NCI-H69 (cell line): ENCODE results near the gene CHIC2.
A peak's percentile ranks its signal among the peaks of the same experiment; 100 is the strongest.
"Not testable (repeated sequence)": the region's sequence is repeated elsewhere in the genome, so short reads cannot be mapped to it uniquely, and the experiment has no call there.

Source experiments
- DNase-seq: peaks from one replicate; lab custom pipeline; 2025; lab: John Stamatoyannopoulos, UW

The CHIC2 gene

DNA sequence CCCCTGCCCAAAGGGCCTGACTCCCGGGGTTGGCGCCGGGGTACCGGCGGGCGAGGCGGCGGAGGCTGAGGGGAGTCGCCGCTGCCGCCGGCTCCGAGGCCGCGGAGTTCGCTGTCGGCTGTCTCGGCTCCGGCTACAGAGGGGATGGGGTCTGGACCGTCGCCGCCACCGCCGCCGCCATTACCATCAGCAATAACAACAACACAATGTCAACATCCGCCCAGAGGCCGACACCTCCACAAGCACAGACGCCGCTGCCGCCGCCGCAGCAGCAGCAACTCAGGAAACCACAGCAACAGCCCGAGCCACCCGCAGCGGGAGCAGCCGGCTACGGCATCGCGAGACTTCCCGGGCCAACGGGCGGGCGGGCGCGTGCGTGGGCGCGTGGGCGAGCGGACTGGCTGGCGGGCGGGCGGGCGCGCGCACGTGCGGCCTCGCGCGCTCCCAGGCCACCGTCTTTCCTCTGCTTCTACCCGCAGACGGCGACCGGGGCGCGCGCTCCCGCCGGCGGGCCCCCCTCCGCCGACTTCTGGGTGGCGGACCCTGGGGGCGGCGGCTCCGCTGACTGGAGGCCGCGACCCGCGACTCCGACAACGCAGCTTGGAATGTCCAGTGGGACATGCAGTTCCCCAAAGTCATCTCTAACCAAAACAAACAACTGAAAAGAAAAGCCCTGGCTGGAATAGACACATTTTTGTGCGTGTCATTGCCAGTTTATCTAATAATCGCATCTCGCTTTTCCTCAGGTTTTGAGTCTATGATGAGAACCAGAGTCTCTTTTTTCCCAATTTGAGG lies at the start of gene CHIC2:
Gene CHIC2, minus strand, starts transcription at position 289 of the 795 bp plus-strand sequence. CDS start 305 bp downstream, outside the sequence.
- peak; percentile 93 for DNase-seq

DNA sequence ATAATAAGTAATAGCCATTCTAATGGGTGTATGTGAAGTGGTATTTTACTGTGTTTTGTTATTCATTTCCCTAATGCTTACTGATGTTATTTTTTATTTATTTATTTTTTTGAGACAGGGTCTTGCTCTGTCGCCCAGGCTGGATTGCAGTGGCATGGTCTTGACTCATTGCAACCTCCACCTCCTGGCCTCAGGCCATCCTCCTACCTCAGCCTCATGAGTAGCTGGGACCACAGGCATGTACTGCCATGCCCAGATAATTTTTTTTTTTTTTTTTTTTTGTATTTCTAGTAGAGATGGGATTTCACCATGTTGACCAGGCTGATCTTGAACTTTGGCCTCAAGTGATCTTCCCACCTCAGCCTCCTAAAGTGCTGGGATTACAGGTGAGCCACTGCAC lies 48.8 kb upstream of the CHIC2 start:
- not testable (repeated sequence) for DNase-seq

DNA sequence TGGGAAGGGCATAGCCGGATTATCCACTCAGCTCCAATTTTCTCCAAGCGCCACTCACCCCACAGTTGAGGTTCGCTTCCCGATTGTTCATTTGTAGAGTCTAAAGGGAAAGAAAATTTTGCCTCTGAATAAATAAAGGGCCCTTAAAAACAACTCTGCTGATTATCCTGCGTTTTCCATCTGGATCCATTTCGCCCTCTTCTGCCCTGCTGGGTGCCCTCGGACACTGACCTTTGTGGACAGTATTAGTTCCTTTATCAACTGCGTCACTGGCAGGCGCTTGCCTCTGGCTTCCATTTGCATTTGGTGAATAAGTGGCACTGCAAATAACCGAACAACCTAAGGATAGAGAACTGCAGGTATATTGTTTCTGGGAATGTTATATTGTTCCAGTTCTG lies 45.6 kb upstream of the CHIC2 start:
- no peak for DNase-seq

DNA sequence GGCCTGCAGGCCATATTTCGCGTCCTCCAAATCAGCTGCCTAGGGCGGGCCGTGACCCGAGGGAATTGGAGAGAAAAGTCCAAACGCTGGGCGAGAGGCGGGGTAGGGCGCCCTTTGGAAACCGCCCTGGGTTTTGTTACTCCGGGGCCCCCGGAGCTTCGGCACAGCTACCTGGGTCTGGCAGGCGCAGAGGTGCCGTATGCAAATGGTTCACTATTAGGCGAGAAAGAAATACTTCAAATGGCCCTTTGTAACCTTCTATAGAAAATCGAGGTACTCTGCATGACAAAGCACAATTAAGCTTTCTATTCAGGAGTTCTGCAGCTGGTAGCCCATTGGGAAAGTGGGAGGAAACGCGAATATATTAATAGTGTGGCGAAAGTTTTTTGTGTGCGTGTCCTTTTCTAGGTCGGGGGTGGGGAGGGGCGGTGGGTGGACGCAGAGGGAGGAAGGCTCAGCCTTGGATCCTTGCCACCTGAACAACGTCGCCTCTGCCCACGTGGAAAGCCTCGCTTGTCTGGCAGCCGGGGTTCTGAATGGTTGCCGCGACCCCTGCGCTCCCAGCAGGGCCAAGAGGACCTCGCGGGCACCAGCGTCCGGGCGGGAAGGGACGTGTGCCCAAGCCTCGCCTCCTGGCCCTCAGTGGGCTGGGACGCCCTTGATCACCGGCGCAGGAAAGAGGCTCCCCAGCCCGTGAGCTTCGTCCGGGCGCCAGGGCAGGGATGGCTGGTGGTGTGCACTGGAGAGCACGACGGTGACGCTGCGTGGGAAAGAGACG lies 45.0 kb upstream of the CHIC2 start:
- DNase-seq = no peak

DNA sequence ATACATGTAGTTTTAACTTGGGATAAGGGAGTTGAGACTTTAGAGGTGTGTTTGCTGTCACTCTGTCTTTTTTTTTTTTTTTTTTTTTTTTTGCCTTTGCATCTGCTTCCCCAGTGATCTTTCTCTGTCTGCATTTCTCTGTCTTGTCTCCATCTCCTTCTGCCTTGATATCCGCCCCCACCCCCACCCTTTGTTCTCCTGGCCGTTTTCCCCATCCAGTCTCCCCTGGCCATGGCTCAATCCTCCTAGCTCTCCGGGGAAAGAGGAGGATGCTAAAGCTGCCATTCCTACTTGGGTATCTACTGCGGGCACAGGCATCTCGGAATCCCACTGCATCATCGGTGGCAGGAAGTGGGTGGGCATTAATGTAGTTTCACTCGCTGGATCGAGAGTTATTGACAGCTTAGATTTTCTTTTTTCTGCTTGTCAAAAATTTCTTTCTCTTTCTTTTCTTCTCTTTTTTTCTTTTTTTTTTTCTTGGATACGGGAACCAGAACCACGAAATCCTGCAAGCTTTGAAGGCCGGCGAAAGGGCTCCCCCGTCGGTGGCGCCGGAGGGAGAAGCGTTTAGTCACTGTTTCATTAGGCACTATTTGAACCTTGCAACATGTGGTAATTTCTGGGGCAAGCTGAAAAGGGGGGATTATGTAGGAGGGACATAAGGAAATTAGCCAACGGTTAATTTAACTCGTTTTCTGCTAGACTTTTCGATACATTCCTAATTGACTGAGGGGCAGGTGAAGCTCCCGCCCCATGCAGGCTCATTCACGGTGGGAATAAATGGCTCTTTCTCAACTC lies 43.7 kb upstream of the CHIC2 start:
- peak; percentile 4 for DNase-seq

DNA sequence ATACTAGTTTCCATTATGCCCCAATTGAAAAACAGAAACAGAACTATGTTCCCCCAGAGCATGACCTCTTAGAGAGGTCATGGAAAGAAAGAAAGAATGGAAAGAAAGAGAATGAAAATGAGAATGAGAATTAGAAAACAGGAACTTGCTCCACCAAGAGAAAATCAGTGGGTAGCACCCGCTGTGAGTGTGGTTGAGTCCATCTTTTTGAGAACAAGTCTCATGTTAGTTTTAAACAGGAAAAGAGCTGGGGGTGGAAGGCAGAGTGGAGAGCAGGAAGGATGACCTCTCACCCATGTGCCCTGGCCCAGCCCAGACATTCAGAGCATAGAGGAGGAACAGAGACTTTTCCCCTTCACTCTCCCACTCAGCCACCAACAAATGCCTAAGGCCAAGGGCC lies 40.5 kb upstream of the CHIC2 start:
- no peak for DNase-seq

DNA sequence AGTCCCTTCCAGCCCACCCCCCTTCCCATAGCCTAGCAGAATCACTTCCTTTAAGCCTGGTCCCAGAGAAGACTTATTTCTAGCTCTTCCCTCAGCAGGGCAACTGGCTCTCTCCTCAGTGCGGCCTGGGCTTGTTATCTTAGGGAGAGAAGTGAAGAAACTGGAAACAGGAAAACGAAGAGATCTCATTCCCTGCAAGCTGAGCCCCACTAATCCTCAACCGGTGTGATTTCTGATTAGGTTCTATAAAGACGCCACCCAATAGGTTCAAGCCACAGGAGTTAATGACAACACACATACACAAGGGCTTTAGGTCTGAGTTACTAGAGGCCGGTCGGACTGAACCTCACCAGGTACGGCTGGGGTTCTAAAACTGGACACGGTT lies 38.8 kb upstream of the CHIC2 start:
- DNase-seq = no peak

DNA sequence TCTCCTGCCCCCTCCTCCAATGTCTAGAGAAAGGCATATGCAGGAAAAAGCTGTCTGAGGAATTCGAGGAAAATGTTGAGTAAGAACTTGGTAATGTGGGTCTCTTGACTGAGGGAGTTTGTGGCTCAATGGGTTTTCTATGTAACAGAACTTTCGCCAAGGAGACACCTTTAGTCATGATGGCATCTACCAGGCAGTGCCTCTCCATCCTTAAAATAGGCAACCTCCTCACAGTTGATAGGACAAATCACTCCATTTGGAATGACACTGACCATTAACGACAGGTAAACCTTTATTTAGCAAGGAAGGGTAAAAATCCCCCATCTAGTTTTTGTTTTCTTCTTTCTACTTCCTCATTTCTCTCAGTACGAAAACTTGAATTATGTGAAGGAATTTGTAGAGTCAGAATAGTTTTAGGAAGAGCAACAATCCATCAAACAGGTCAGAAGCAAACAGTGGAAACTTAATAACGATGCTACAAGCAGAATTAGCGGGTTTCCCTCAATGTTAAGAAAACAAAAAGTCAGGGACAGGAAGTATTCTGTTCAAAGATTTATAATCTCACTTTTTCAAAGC lies 38.2 kb upstream of the CHIC2 start:
- no peak for DNase-seq

DNA sequence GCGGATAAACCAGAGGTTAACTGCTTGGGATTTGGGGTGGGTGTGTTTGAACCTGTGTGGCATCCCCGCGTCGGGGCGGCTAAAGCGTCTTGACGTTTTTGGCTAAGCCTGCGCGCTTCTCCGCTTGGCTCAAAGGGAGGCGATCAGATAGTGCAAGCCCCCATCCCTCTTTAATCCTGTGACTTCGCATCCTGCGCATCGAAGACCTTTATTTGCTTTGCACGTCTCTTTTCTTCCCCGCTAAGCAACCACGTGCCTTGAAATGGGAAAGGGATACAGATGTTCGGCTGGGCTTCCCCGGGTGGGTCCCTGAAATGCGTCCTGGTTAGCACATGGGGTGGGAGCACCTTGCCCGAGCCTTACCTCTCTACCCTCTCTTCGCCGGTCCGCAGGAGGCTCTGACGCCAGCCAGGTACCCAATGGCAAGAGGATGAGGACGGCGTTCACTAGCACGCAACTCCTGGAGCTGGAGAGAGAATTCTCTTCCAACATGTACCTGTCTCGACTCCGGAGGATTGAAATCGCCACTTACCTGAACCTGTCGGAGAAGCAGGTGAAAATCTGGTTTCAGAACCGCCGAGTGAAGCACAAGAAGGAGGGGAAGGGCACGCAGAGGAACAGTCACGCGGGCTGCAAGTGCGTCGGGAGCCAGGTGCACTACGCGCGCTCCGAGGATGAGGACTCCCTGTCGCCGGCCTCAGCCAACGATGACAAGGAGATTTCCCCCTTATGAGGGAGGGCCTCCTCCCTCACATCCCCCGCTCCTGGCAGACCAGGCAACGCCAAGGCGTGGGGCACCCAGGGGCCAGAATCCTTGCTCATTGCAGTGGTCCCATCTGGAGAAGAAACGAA lies 37.0 kb upstream of the CHIC2 start:
- peak; percentile 33 for DNase-seq

DNA sequence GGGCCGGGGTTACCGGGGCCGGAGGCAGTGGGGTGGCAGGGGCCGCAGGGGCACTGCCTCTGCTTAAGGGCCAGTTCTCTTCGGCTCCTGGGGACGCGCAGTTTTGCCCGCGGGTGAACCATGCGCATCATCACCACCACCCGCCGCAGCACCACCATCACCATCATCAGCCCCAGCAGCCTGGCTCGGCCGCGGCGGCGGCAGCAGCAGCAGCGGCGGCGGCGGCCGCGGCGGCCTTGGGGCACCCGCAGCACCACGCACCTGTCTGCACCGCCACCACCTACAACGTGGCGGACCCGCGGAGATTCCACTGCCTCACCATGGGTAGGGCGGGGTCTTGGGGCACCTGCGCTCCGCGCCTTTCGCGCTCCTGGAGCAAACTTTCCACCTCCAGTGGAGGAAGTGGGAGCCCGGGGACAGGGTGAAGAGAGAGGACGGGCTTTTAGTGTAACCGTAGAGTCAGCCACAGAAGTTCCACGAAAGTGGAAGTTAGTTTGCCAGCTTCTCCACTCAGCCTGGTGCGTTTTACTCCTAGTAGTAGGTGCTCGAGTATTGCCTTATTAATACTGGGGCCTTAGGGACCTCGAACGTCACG lies 36.3 kb upstream of the CHIC2 start:
- peak; percentile 38 for DNase-seq

DNA sequence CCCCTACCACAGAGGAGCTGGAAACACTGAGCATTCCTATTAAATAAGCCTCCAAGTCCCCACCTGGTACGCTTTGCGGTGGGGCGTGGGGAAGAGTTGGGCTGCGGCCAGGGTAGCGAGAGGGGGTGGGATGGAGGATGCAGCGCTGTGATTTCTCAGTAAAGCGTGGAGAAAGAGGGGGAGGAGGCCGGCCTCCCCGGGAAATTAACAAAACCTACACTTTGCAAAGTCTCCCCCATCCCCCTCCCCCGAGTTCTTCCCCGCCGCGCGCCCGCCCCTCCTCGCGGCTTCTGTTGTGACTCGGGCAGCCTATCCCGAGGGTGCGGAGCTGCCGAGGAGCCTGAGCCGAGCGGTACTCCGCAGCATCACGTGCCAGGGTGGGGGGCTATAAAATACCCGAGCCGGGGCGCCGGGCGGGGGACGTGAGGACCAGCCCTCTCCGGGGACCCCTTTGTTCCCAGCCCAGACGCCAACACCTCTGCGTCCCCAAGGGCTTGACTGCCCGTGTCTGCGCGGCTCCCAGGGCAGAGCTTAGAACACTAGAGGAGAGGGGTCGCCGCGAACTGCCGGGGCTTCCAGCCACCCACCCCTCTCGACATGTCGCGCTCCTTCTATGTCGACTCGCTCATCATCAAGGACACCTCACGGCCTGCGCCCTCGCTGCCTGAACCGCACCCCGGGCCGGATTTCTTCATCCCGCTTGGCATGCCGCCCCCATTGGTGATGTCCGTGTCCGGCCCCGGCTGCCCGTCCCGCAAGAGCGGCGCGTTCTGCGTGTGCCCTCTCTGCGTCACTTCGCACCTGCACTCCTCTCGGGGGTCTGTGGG lies 35.6 kb upstream of the CHIC2 start, which contains the start of gene GSX2:
Gene GSX2, plus strand, starts transcription at position 416 of the 827 bp plus-strand sequence. Its CDS starts 182 bp downstream, at position 598.
- peak; percentile 50 for DNase-seq

DNA sequence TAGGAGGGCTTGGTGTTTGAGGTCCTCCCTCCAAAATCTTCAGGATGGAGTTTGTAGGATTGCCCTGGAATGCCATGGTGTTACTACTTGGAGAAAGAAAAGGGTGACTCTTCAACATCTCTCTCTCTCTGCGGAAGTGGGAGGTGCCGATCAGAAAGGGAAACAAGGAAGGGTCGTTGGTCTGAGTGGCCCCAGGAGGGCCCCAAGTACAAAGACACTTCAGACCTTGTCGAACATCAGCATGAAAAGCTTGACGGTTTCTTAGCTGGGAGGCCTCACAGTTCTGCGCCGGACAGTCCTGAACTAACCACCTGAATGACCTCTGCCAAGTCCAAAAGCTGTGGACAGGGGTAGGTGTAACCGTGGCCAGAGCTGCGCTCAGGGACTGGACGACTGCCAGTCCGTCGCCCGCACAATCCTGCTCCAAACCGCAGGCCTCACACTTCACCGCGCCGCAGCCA lies 34.9 kb upstream of the CHIC2 start:
- no peak for DNase-seq

DNA sequence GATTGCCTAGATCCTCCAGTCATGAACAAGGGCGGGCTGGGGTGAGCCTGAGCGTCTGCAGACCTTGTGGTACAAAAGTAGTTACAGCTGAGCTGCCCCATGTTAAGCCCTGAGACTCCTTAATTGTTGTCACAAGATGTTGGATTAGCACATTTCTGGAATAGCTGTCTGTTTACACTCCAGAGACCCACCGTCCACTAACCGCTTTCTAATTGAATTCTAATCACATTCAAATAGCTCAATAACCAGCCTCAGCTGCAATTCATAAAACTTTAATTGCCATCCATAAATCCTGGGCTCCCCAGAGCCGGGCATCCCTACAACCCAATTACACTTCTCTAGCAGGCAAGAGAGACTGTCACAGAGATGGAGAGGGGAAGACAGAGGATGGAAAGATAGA lies 34.0 kb upstream of the CHIC2 start:
- DNase-seq = peak; percentile 1

DNA sequence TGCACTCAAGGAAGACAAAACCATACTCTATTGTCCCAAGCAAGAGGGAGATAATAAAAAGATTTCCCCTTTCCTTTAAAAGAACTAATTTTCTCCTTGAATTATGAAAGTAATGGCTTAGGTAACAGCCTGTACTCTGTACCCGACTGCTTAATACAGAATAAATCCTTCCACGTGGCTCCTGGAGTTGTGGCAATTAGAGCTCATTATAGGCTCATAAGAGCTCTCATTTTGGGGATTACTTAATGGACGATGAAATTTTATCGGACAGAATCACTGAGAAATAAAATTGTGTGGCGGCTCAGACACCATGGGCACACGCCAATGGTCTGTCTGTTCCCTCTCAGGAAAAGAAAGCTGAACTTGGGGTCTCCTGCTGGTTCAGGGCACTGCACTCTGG lies 32.7 kb upstream of the CHIC2 start:
- no peak for DNase-seq

DNA sequence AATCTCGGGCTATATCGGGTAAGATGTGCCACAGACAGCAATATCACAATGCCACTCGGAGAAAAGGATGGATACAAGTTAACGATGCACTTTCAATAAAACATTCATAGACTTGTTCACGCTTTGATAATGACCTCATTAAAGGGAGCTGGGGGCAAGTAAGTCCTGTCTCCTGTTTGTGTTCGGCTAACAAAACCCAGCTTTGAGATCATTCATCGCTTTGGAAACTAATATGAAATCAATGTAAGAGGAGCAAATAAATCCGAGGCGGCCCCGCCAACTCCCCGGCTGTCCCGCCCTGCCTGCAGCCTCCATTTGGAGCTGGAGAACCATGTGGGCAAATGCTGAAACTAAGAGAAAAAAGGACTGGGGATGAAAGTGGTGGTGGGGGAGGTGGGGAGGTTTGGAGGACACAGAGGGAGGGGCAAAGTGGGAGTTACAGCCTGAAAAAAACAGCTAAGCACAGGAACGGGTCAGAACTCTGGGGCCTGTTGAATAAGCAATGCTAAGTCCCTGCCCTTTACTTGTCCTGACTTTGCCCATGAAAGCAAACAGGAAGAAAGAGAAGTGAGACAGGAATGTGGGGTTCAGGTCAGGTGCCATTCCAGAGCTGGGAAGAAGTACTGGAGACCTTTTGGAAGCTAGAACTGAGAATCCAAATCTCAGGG lies 32.0 kb upstream of the CHIC2 start:
- no peak for DNase-seq

DNA sequence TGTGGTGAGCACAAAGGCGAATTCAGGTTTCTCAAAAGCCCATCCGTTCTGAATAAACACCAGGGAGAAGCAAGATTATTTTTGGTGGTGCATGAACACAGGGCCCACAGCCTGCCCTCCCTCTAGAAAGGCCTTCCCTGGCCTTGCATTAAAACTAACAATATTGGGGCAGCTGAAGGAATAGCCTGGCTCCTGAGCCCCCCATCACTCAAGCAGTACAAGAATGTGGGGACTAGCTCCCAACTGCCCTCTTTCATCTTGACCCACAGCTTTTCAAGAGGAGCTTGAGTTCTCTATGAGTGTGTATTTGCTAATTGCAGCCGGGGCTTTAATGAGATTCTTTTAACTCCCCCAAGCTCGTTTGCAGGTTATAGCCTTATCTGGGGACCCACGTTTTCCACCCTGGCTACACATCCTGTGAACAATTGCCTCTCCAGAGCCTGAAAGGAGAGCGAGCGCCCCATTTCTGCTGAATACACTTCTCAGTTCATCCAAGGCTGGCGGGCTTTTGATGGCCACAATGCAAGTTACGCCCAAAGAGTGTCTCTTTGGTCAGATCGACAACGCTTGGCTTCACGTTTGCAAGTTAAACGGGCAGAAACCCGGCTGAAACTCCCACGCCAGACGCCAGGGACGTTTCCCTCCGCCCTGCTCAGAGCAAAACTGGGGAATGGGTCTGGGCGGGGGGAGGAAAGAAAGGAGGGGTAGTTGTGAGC lies 30.9 kb upstream of the CHIC2 start:
- no peak for DNase-seq

DNA sequence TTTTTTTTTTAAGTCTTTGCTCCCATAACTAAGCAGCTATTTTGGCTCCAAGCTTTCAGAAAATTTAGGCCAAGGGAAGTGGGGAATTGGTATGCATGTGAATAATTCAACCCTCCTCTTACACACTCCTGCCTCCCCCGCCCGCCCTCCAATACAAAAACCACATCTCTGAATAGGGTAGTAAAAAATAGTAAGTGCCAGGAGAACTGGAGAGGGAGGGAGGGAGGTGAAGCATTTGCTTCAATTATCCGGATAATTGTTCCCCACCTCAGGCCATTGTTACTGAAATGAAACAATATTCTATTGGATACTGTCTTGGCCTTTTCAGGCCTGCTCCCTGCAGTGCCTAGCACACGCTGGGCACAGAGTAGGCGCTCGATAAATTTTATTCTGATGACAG lies 30.0 kb upstream of the CHIC2 start:
- no peak for DNase-seq
